ENCODE data around the gene PIK3AP1.

DNA sequence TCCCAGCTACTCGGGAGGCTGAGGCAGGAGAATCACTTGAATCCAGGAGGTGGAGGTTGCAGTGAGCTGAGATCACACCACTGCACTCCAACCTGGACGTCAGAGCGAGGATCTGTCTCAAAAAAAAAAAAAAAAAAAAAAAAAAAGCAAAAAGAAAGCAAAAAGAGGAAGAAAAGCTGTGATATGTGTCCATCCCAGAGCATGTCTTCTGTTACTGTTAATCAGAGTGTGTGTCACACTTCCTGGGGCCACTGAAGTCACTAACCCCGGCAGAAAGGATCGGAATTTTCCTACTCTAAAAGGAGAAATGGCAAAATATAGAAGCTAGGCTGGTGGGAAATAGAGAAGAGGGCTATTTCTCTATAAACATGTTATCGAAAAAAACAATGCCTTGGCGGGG, 11.9 kb downstream of the PIK3AP1 start:
- TF ChIP-seq, protein P1, sequence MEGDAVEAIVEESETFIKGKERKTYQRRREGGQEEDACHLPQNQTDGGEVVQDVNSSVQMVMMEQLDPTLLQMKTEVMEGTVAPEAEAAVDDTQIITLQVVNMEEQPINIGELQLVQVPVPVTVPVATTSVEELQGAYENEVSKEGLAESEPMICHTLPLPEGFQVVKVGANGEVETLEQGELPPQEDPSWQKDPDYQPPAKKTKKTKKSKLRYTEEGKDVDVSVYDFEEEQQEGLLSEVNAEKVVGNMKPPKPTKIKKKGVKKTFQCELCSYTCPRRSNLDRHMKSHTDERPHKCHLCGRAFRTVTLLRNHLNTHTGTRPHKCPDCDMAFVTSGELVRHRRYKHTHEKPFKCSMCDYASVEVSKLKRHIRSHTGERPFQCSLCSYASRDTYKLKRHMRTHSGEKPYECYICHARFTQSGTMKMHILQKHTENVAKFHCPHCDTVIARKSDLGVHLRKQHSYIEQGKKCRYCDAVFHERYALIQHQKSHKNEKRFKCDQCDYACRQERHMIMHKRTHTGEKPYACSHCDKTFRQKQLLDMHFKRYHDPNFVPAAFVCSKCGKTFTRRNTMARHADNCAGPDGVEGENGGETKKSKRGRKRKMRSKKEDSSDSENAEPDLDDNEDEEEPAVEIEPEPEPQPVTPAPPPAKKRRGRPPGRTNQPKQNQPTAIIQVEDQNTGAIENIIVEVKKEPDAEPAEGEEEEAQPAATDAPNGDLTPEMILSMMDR (IDR thresholded peaks at IDR 0.05; ENCODE audit: control extremely low read depth in 1 of 3, insufficient read depth in 1 of 3, low read depth in 1 of 3, low read length in 3 of 3): no peak
- TF ChIP-seq CBX5 (IDR thresholded peaks at IDR 0.05; ENCODE audit: low read depth, low read length) (no peak), YY1 (IDR thresholded peaks at IDR 0.05; ENCODE audit: low read depth, low read length) (no peak), EP300 (IDR thresholded peaks at IDR 0.05; ENCODE audit: borderline replicate concordance in 1 of 2, low read depth in 2 of 2, low read length in 2 of 2) (no peak), BCL11A (IDR thresholded peaks at IDR 0.05; ENCODE audit: low read depth in 2 of 2, low read length in 2 of 2) (no peak), SIN3A (conservative IDR thresholded peaks at IDR 0.05 in 1 of 2, IDR thresholded peaks at IDR 0.05 in 1 of 2; ENCODE audit: low read depth in 1 of 2, low read length in 2 of 2) (no peak), POLR2A (IDR thresholded peaks at IDR 0.05; ENCODE audit: control extremely low read depth in 1 of 2, low read depth in 2 of 2, low read length in 2 of 2) (no peak)
- TF ChIP-seq, protein P2, sequence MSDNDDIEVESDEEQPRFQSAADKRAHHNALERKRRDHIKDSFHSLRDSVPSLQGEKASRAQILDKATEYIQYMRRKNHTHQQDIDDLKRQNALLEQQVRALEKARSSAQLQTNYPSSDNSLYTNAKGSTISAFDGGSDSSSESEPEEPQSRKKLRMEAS (IDR thresholded peaks at IDR 0.05): no peak

Measured in H1 (cell line).